ENCODE data around the gene PAX2. TPM values are rescaled to one million over a fixed set of nuclear protein-coding genes. Genes with fewer than 3 reads are reported as not detected.

The PAX2 gene
- polyA plus RNA-seq, 2 of the 4 experiments (the other 2 are of a cell fraction): 0.06 to 0.21 TPM

DNA sequence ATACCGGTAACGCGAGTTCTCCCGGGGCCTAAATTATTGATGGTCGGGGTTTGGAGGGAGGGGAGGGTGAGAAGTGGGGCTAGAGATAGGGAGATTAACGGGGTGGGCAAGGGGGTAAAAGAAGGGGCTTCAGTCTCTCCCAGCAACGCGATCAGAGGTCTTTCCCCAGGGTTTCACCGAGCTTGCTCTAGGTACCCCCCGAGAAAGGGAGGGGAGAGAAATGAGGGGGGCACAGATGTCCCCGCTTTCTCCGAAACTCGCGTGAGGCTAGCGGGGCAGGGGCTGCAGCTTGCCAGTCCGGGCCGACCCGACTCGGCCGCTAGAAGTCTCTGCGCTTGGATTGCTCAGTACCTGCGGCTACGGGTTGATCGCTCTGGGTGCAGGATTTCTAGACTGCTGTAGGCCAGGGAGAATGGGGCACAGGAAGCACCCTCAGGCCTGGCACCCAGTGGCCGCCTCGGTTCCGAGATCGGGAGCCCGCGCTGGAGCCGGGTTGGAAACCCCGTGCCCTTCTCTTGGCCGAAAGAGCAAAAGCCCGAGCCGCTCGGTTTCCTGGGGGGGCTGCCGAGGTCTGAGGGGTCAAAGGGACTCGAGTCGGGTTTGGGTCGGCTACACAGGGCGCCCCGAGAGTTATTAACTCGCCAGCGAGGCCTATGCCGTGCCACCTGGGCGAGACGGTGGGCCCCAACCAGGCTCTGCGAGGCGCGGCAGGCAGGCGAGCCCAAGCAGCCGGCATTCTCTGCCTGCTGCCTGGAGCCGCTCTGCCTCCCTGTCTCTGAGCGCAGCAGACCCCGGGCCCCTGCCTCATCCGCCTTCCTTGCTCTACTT lies 3.1 kb downstream of the PAX2 start:
- ATAC-seq (no peak), DNase-seq (ENCODE audit: low read depth in 1 of 2, low spot score in 1 of 2) (no peak), FAIRE-seq (no peak)
- POLR2A ChIA-PET: no interaction called here
- Histone ChIP-seq H3K27ac (no peak overlapping the region), H3K4me1 (peaks cover 18% of the 10 kb centered on the region), H3K4me2 (no peak overlapping the region), H3K9me3 (no peaks in the 10 kb centered on the region), H3K4me3 (no peak overlapping the region)
- TF ChIP-seq TFCP2L1 (CRISPR knock-in tag; IDR thresholded peaks at IDR 0.05) (no peak), FOXS1 (CRISPR knock-in tag; IDR thresholded peaks at IDR 0.05) (no peak), ZNF302 (CRISPR knock-in tag; IDR thresholded peaks at IDR 0.05) (no peak), RARB (CRISPR knock-in tag; IDR thresholded peaks at IDR 0.05) (no peak), KDM1A (IDR thresholded peaks at IDR 0.05; ENCODE audit: low read depth) (no peak), NFE2L2 (conservative IDR thresholded peaks at IDR 0.05; ENCODE audit: low read length) (no peak), NPAS2 (CRISPR knock-in tag; IDR thresholded peaks at IDR 0.05; ENCODE audit: borderline replicate concordance) (no peak), ZSCAN20 (CRISPR knock-in tag; IDR thresholded peaks at IDR 0.05) (no peak), ZC3H11A (IDR thresholded peaks at IDR 0.05) (no peak), CBX2 (IDR thresholded peaks at IDR 0.05; ENCODE audit: borderline replicate concordance, low read depth) (no peak), FOSB (CRISPR knock-in tag; IDR thresholded peaks at IDR 0.05) (no peak), EHF (CRISPR knock-in tag; IDR thresholded peaks at IDR 0.05) (no peak), MAFK (IDR thresholded peaks at IDR 0.05; ENCODE audit: partially characterized antibody) (no peak)
- TF ChIP-seq, protein P1, sequence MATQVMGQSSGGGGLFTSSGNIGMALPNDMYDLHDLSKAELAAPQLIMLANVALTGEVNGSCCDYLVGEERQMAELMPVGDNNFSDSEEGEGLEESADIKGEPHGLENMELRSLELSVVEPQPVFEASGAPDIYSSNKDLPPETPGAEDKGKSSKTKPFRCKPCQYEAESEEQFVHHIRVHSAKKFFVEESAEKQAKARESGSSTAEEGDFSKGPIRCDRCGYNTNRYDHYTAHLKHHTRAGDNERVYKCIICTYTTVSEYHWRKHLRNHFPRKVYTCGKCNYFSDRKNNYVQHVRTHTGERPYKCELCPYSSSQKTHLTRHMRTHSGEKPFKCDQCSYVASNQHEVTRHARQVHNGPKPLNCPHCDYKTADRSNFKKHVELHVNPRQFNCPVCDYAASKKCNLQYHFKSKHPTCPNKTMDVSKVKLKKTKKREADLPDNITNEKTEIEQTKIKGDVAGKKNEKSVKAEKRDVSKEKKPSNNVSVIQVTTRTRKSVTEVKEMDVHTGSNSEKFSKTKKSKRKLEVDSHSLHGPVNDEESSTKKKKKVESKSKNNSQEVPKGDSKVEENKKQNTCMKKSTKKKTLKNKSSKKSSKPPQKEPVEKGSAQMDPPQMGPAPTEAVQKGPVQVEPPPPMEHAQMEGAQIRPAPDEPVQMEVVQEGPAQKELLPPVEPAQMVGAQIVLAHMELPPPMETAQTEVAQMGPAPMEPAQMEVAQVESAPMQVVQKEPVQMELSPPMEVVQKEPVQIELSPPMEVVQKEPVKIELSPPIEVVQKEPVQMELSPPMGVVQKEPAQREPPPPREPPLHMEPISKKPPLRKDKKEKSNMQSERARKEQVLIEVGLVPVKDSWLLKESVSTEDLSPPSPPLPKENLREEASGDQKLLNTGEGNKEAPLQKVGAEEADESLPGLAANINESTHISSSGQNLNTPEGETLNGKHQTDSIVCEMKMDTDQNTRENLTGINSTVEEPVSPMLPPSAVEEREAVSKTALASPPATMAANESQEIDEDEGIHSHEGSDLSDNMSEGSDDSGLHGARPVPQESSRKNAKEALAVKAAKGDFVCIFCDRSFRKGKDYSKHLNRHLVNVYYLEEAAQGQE (IDR thresholded peaks at IDR 0.05): no peak
- TF ChIP-seq, protein P2, sequence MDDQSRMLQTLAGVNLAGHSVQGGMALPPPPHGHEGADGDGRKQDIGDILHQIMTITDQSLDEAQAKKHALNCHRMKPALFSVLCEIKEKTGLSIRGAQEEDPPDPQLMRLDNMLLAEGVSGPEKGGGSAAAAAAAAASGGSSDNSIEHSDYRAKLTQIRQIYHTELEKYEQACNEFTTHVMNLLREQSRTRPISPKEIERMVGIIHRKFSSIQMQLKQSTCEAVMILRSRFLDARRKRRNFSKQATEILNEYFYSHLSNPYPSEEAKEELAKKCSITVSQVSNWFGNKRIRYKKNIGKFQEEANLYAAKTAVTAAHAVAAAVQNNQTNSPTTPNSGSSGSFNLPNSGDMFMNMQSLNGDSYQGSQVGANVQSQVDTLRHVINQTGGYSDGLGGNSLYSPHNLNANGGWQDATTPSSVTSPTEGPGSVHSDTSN (IDR thresholded peaks at IDR 0.05): no peak
- TF ChIP-seq, protein P3, sequence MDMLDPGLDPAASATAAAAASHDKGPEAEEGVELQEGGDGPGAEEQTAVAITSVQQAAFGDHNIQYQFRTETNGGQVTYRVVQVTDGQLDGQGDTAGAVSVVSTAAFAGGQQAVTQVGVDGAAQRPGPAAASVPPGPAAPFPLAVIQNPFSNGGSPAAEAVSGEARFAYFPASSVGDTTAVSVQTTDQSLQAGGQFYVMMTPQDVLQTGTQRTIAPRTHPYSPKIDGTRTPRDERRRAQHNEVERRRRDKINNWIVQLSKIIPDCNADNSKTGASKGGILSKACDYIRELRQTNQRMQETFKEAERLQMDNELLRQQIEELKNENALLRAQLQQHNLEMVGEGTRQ (IDR thresholded peaks at IDR 0.05): no peak
- TF ChIP-seq, protein P4, sequence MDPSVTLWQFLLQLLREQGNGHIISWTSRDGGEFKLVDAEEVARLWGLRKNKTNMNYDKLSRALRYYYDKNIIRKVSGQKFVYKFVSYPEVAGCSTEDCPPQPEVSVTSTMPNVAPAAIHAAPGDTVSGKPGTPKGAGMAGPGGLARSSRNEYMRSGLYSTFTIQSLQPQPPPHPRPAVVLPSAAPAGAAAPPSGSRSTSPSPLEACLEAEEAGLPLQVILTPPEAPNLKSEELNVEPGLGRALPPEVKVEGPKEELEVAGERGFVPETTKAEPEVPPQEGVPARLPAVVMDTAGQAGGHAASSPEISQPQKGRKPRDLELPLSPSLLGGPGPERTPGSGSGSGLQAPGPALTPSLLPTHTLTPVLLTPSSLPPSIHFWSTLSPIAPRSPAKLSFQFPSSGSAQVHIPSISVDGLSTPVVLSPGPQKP (IDR thresholded peaks at IDR 0.05; ENCODE audit: low read depth, low read length): no peak
- CTCF ChIA-PET: interaction anchor here (0.9 kb wide), 2 partner anchors 86 to 130 kb away, joined by 3 to 4 read pairs; no protein-coding TSS in a partner anchor
- WGBS (ENCODE audit: missing lambda C conversion rate): 58% methylated on average over 29 of the region's 56 CpGs

DNA sequence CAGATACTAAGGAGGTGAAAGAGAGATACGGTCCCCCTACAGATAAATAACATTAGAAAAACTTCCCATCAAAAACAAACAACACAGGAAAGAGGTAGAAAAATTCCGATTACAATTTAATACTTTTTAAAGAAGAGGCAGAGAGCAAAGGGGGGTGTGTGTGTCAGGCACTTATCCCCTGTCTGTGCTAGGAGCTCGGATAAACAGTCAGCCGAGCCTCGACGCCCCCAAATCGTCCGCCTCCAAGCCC lies 3.6 kb downstream of the PAX2 start:
- no peak for FAIRE-seq
- TF ChIP-seq MYC (IDR thresholded peaks at IDR 0.05; ENCODE audit: borderline replicate concordance, low read length): no peak
- TF ChIP-seq SMC3 (IDR thresholded peaks at IDR 0.05): no peak
- TF ChIP-seq BHLHE40 (IDR thresholded peaks at IDR 0.05; ENCODE audit: low read depth, low read length): no peak
- TF ChIP-seq, protein P5, sequence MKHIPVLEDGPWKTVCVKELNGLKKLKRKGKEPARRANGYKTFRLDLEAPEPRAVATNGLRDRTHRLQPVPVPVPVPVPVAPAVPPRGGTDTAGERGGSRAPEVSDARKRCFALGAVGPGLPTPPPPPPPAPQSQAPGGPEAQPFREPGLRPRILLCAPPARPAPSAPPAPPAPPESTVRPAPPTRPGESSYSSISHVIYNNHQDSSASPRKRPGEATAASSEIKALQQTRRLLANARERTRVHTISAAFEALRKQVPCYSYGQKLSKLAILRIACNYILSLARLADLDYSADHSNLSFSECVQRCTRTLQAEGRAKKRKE (CRISPR knock-in tag; IDR thresholded peaks at IDR 0.05; ENCODE audit: low read depth): no peak
- no peak for TF ChIP-seq HOXA7 (CRISPR knock-in tag; IDR thresholded peaks at IDR 0.05)
- no peak for DNase-seq (ENCODE audit: low read depth in 1 of 2, low spot score in 1 of 2)
- peaks cover 13% of the 10 kb centered on the region for H3K4me1 ChIP-seq
- no peak for ATAC-seq
- ChIA-PET CTCF (no interaction called here), POLR2A (no interaction called here)
- H3K27ac ChIP-seq: no peak overlapping the region
- 25% methylated on average over 8 of the region's 8 CpGs for WGBS (ENCODE audit: missing lambda C conversion rate)
- H3K4me2 ChIP-seq: no peak overlapping the region
- no peaks in the 10 kb centered on the region for H3K9me3 ChIP-seq
- no peak overlapping the region for H3K4me3 ChIP-seq

Measured in A549 (cell line).